CD14-positive monocyte (primary cell): ENCODE results near the gene MVB12B. TPM values are rescaled to one million over a fixed set of nuclear protein-coding genes. Genes with fewer than 3 reads are reported as not detected.

ENCODE experiments used
- DNase-seq, 3 donors: peaks; one replicate each; pipeline ENCODE4 v3.0.0-alpha.2; 2011 to 2022
- H2AFZ ChIP-seq: 2 replicates; pipeline ENCODE4 v1.6.0; 2012; ENCODE audit warnings: mild to moderate bottlenecking, low read depth, low read length, inconsistent platforms; ENCODE audit not compliant: insufficient read depth, poor library complexity, severe bottlenecking
- H3K27ac ChIP-seq, 2 donors: 1 replicate in 1 of 2; 2 replicates in 1 of 2; pipeline ENCODE4 v1.5.1; 2012 to 2013; ENCODE audit warnings: low read length in 2 of 2, control low read depth in 1 of 2, inconsistent platforms in 1 of 2, low read depth in 1 of 2, mild to moderate bottlenecking in 1 of 2
- H3K27me3 ChIP-seq, 2 donors: one replicate each; pipeline versions ENCODE4 v1.6.0 to v1.6.1; 2011 to 2013; ENCODE audit warnings: low read length in 2 of 2; ENCODE audit not compliant: control insufficient read depth in 2 of 2, insufficient read depth in 2 of 2
- H3K36me3 ChIP-seq, 2 donors: replicated peaks in 1 of 2; 1 replicate in 1 of 2; 2 replicates in 1 of 2; pipeline versions ENCODE4 v1.5.1 to v1.6.1; 2012 to 2013; ENCODE audit warnings: low read length in 2 of 2, control low read depth in 1 of 2, inconsistent platforms in 1 of 2, mild to moderate bottlenecking in 1 of 2; ENCODE audit not compliant: insufficient read depth in 2 of 2, control insufficient read depth in 1 of 2
- H3K4me1 ChIP-seq, 2 donors: 1 replicate in 1 of 2; 2 replicates in 1 of 2; pipeline versions ENCODE4 v1.5.1 to v1.6.1; 2012 to 2013; ENCODE audit warnings: low read length in 2 of 2, control low read depth in 1 of 2, inconsistent platforms in 1 of 2, mild to moderate bottlenecking in 1 of 2, moderate library complexity in 1 of 2; ENCODE audit not compliant: insufficient read depth in 2 of 2, control insufficient read depth in 1 of 2
- H3K4me2 ChIP-seq: replicated peaks from 2 replicates; pipeline ENCODE3; 2012; ENCODE audit warnings: low read length, moderate library complexity, mild to moderate bottlenecking; ENCODE audit not compliant: poor library complexity, severe bottlenecking; ENCODE audit errors: extremely low read depth
- H3K4me3 ChIP-seq, 3 experiments: fragments of 200-600 bp in 1 of 3; sonication (generic) in 1 of 3; replicated peaks in 1 of 3; 1 replicate in 2 of 3; 2 replicates in 1 of 3; pipeline ENCODE4 v1.5.1; 2011 to 2013; ENCODE audit warnings: low read length in 3 of 3, mild to moderate bottlenecking in 3 of 3, control low read depth in 2 of 3, low read depth in 2 of 3, inconsistent platforms in 1 of 3, moderate library complexity in 1 of 3
- H3K79me2 ChIP-seq: 2 replicates; pipeline ENCODE4 v1.6.0; 2012; ENCODE audit warnings: mild to moderate bottlenecking, control low read depth, inconsistent platforms, low read length, moderate library complexity; ENCODE audit not compliant: insufficient read depth
- H3K9ac ChIP-seq: 2 replicates; pipeline ENCODE4 v1.6.0; 2017; ENCODE audit warnings: low read length, mild to moderate bottlenecking; ENCODE audit not compliant: insufficient read depth, poor library complexity, severe bottlenecking
- H3K9me3 ChIP-seq, 2 donors: replicated peaks in 1 of 2; 1 replicate in 1 of 2; 2 replicates in 1 of 2; pipeline versions ENCODE4 v1.5.1 to v1.6.1; 2012 to 2013; ENCODE audit warnings: low read length in 2 of 2, control low read depth in 1 of 2; ENCODE audit not compliant: control insufficient read depth in 1 of 2, insufficient read depth in 1 of 2
- H4K20me1 ChIP-seq: 2 replicates; pipeline ENCODE4 v1.6.0; 2012; ENCODE audit warnings: mild to moderate bottlenecking, low read length, control low read depth, moderate library complexity; ENCODE audit not compliant: insufficient read depth
- H3K27ac Mint-ChIP-seq, 7 donors: one replicate each; pipeline ENCODE4 v1.8.0; 2020; ENCODE audit warnings: mild to moderate bottlenecking in 7 of 7, mixed read lengths in 7 of 7, moderate library complexity in 6 of 7, inconsistent platforms in 2 of 7
- H3K27me3 Mint-ChIP-seq, 3 donors: one replicate each; pipeline ENCODE4 v1.8.0; 2021 to 2022; ENCODE audit warnings: low read depth in 3 of 3, mild to moderate bottlenecking in 3 of 3, mixed read lengths in 3 of 3, moderate library complexity in 3 of 3, inconsistent platforms in 1 of 3
- H3K36me3 Mint-ChIP-seq, 2 donors: one replicate each; pipeline ENCODE4 v1.8.0; 2020; ENCODE audit warnings: mixed read lengths in 2 of 2, inconsistent platforms in 1 of 2, mild to moderate bottlenecking in 1 of 2
- H3K4me1 Mint-ChIP-seq: one replicate; pipeline ENCODE4 v1.8.0; 2020; ENCODE audit warnings: mild to moderate bottlenecking, mixed read lengths
- H3K4me3 Mint-ChIP-seq, 2 donors: one replicate each; pipeline ENCODE4 v1.8.0; 2020; ENCODE audit warnings: mild to moderate bottlenecking in 2 of 2, mixed read lengths in 2 of 2, moderate library complexity in 1 of 2
- H3K9me3 Mint-ChIP-seq, 7 donors: one replicate each; pipeline ENCODE4 v1.8.0; 2020 to 2022; ENCODE audit warnings: mixed read lengths in 7 of 7, mild to moderate bottlenecking in 6 of 7, moderate library complexity in 6 of 7, inconsistent platforms in 2 of 7
- CTCF ChIP-seq: fragments of 200-600 bp; IDR thresholded peaks from one replicate; pipeline ENCODE4 v1.8.0; 2022; ENCODE audit warnings: antibody characterized with exemption, mild to moderate bottlenecking
- WGBS: methylation state at CpG from one replicate; pipeline ENCODE4 v1.1.5; 2013; ENCODE audit warnings: missing lambda C conversion rate; ENCODE audit not compliant: insufficient coverage; 5-methylcytosine and 5-hydroxymethylcytosine counted together
- intact Hi-C, 2 donors: fragments of 100-400 bp; cut with micrococcal nuclease; formaldehyde crosslinking; loops; one replicate each; pipeline versions ENCODE4 v1.15.0 to v1.15.1; 2023
- polyA plus RNA-seq, 3 donors: library from polyadenylated mRNA; depleted of rRNA in 1 of 3; unstranded in 2 of 3; stranded (reverse) in 1 of 3; fragments of 300-500 nt in 2 of 3; fragments of >200 nt in 1 of 3; fragmentation: Illumina TruSeq in 2 of 3; gene quantifications; 1 replicate in 2 of 3; 2 replicates in 1 of 3; pipeline ENCODE4 v1.2.3, GENCODE V29; 2012 to 2021

The MVB12B gene
- polyA plus RNA-seq, 3 donors = 2.8 to 8.1 (median 3.5) TPM

GRCh38 chr9:126543490-126543889 lies 216.9 kb downstream of the MVB12B start:
- Histone ChIP-seq H3K4me1 (no peaks in the 10 kb centered on the region), H3K4me2 (no peak overlapping the region), H2AFZ (no peak overlapping the region), H3K79me2 (no peaks in the 10 kb centered on the region), H4K20me1 (no peaks in the 10 kb centered on the region), H3K36me3 (no peaks in the 10 kb centered on the region), H3K27me3 (no peaks in the 10 kb centered on the region), H3K4me3 (no peak overlapping the region), H3K9me3 (no peaks in the 10 kb centered on the region), H3K27ac (no peak overlapping the region), H3K9ac (no peak overlapping the region)
- no CpG with 5 or more reads among the region's 3 CpGs for WGBS
- no peak overlapping the region for H3K4me3 Mint-ChIP-seq
- H3K4me1 Mint-ChIP-seq = peaks cover 2% of the 10 kb centered on the region
- peaks cover 0 to 6% (median 2%) of the 10 kb centered on the region in 3 donors for H3K27me3 Mint-ChIP-seq
- no peak for TF ChIP-seq CTCF
- intact Hi-C loops = no loop called here
- peaks cover 0 to 2% (median 0%) of the 10 kb centered on the region in 7 donors for H3K9me3 Mint-ChIP-seq
- H3K36me3 Mint-ChIP-seq = no peaks in the 10 kb centered on the region
- H3K27ac Mint-ChIP-seq = no peak overlapping the region
- DNase-seq = no peak

DNA sequence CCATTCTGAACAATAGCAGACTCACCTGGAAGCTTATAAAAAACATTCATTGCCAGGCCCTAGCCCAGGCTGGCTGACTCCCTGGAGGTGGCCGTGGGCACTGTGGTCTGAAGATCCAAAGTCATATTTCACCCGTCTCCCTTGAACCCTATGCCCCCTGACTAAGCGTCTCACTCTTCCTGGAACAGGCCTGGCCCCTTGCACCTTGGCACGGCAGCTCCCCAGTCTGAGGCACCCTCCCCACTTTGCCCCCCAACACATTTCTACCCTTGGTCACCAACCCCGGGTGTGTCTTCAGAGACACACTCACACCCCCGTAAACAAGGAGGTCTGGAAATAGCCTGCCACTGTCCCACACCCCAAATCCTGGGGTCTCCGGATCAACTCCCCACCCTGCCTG lies 218.5 kb downstream of the MVB12B start:
- intact Hi-C loops = no loop called here
- whole genome bisulfite sequencing = 79% methylated on average over 7 of the region's 7 CpGs
- no peak for TF ChIP-seq CTCF
- peaks cover 0 to 5% (median 3%) of the 10 kb centered on the region in 3 donors for H3K27me3 Mint-ChIP-seq
- H3K27ac Mint-ChIP-seq = no peak overlapping the region
- Histone ChIP-seq H3K36me3 (no peaks in the 10 kb centered on the region), H4K20me1 (no peaks in the 10 kb centered on the region), H3K4me1 (no peaks in the 10 kb centered on the region), H2AFZ (no peak overlapping the region), H3K4me3 (no peak overlapping the region), H3K9ac (no peak overlapping the region), H3K27me3 (no peaks in the 10 kb centered on the region), H3K79me2 (no peaks in the 10 kb centered on the region), H3K4me2 (no peak overlapping the region), H3K9me3 (no peaks in the 10 kb centered on the region), H3K27ac (no peak overlapping the region)
- peaks cover 0 to 2% (median 0%) of the 10 kb centered on the region in 7 donors for H3K9me3 Mint-ChIP-seq
- H3K4me3 Mint-ChIP-seq = no peak overlapping the region
- no peaks in the 10 kb centered on the region for H3K36me3 Mint-ChIP-seq
- peaks cover 2% of the 10 kb centered on the region for H3K4me1 Mint-ChIP-seq
- DNase-seq = no peak
